ENCODE results near the gene ELMOD3. TPM values are rescaled to one million over a fixed set of nuclear protein-coding genes. Genes with fewer than 3 reads are reported as not detected.

Gene ELMOD3
- total RNA-seq, 4 donors from 2014 or later: 15.9 to 31.7 (median 25.0) TPM

DNA sequence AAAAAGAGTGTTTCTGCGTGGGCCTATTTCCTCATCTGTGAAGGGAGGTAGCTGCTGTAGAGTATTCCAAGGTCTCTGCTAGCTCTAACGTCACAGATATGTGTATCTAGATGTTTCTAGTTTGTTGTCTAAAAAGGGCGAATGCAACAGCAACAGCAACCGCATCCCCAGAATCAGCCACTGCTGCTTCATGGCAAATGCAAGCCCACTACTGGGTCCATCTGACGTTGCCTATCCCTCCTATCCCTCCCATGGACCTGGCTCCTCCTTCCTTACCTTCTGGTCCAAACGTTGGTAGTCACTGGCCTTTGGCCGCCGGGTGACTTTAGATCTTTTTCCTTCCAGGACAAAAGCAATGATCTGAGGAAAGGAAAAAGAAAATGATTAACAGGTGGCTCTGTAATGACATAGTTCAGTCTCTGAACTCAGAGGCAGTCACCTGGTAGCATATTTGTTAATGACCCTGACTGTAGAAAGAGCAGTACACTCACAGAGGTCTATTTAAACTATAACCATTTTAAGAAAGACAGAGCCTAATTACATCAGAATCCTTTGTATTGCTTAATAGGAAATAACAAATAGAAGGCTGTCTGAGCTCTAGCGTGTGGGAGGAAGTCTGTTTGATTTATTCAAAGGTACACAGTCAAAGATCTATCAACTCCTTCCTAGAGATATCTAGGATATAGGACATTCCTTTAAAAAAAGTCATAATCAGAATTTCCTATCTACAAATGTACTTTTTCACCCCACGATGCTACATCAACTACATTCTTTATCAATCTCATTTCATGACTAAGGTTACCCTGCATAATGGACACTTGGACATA lies 29.7 kb upstream of the ELMOD3 start:
- TF ChIP-seq, protein P1, sequence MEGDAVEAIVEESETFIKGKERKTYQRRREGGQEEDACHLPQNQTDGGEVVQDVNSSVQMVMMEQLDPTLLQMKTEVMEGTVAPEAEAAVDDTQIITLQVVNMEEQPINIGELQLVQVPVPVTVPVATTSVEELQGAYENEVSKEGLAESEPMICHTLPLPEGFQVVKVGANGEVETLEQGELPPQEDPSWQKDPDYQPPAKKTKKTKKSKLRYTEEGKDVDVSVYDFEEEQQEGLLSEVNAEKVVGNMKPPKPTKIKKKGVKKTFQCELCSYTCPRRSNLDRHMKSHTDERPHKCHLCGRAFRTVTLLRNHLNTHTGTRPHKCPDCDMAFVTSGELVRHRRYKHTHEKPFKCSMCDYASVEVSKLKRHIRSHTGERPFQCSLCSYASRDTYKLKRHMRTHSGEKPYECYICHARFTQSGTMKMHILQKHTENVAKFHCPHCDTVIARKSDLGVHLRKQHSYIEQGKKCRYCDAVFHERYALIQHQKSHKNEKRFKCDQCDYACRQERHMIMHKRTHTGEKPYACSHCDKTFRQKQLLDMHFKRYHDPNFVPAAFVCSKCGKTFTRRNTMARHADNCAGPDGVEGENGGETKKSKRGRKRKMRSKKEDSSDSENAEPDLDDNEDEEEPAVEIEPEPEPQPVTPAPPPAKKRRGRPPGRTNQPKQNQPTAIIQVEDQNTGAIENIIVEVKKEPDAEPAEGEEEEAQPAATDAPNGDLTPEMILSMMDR (IDR thresholded peaks at IDR 0.05 in 4 of 5, conservative IDR thresholded peaks at IDR 0.05 in 1 of 5): no peak
- no peak for TF ChIP-seq POLR2A (IDR thresholded peaks at IDR 0.05)
- Histone ChIP-seq H3K4me1 (peaks cover 32 to 34% of the 10 kb centered on the region in 2 donors), H3K27me3 (no peaks in the 10 kb centered on the region), H3K9me3 (no peaks in the 10 kb centered on the region), H3K4me3 (peak overlapping the region; percentile 74 to 99 (median 81)), H3K36me3 (peaks cover 0 to 51% of the 10 kb centered on the region in 2 donors), H3K27ac (peak overlapping the region in 1 of 4 donors; percentile 9)
- intact Hi-C loops (cut with DNase I; ENCODE audit: low total_unique reads): no loop called here
- ATAC-seq: no peak
- DNase-seq: no peak
- in situ Hi-C loops (cut with MboI; ENCODE audit: low sequenced_read_pairs in 4 of 4): no loop called here

DNA sequence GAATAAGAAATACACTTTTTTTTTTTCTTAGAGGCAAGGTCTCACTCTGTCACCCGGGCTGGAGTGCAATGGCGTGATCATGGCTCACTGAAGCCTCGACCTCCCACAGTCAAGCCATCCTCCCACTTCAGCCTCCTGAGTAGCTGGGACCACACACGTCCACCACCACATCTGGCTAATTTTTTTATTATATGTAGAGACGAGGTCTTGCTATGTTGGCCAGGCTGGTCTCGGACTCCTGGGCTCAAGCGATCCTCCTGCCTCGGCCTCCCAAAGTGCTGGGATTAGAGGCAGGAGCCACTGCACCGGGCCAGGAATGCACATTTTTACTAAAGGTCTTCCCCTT lies 29.1 kb upstream of the ELMOD3 start:
- in situ Hi-C loops (cut with MboI; ENCODE audit: low sequenced_read_pairs in 4 of 4): no loop called here
- Histone ChIP-seq H3K27ac (peak overlapping the region in 1 of 4 donors; percentile 9), H3K4me1 (peaks cover 32 to 34% of the 10 kb centered on the region in 2 donors)

GRCh38 chr2:85326406-85327159 lies 28.0 kb upstream of the ELMOD3 start:
- intact Hi-C loops (cut with DNase I; ENCODE audit: low total_unique reads): no loop called here
- H3K4me1 ChIP-seq: peaks cover 32 to 34% of the 10 kb centered on the region in 2 donors
- in situ Hi-C loops (cut with MboI; ENCODE audit: low sequenced_read_pairs in 4 of 4): no loop called here
- peak overlapping the region; percentile 90 to 98 (median 94) for H3K27ac ChIP-seq
- peaks cover 0 to 34% of the 10 kb centered on the region in 2 donors for H3K36me3 ChIP-seq
- peak overlapping the region; percentile 74 to 99 (median 81) for H3K4me3 ChIP-seq
- no peaks in the 10 kb centered on the region for H3K9me3 ChIP-seq
- ATAC-seq (no peak), DNase-seq (no peak)
- H3K27me3 ChIP-seq: no peaks in the 10 kb centered on the region
- TF ChIP-seq, protein P1 (IDR thresholded peaks at IDR 0.05 in 4 of 5, conservative IDR thresholded peaks at IDR 0.05 in 1 of 5): no peak
- no peak for TF ChIP-seq POLR2A (IDR thresholded peaks at IDR 0.05)

More for the DNA sequence above, 29.1 kb upstream of the ELMOD3 start:
- Histone ChIP-seq H3K9me3 (no peaks in the 10 kb centered on the region), H3K27me3 (no peaks in the 10 kb centered on the region), H3K36me3 (peaks cover 0 to 45% of the 10 kb centered on the region in 2 donors), H3K4me3 (peak overlapping the region; percentile 74 to 99 (median 81))
- intact Hi-C loops (cut with DNase I; ENCODE audit: low total_unique reads): no loop called here
- TF ChIP-seq POLR2A (IDR thresholded peaks at IDR 0.05): no peak
- no peak for ATAC-seq
- DNase-seq: no peak

DNA sequence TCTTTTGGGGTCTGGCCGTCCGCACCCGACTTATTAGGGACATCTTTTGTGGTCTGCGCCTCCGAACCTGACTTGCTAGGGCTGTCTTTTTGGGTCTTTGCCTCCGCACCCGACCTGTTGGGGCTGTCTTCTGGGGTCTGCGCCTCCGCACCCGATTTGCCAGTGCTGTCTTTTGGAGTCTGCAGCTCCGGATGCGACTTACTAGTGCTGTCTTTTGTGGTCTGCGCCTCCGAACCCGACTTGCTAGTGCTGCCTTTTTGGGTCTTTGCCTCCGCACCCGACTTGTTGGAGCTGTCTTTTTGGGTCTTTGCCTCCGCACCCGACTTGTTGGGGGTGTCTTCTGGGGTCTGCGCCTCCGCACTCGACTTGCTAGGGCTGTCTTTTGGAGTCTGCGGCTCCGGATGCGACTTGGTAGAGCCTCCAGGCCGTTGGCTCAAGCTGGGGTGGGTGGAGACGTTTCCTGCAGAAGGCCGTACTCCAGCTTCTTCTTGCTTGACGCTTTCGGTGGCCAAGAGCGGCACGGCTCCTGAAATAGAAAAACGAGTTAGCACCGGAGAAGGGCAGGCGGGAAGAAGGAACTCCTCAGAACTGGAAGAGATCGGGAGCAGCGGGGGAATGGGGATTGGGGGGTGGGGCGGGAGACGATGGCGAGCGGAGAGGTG lies 27.3 kb upstream of the ELMOD3 start:
- peak overlapping the region; percentile 90 to 98 (median 94) for H3K27ac ChIP-seq
- in situ Hi-C loops (cut with MboI; ENCODE audit: low sequenced_read_pairs in 4 of 4) (no loop called here), intact Hi-C loops (cut with DNase I; ENCODE audit: low total_unique reads) (no loop called here)
- no peak for TF ChIP-seq POLR2A (IDR thresholded peaks at IDR 0.05)
- TF ChIP-seq, protein P1 (IDR thresholded peaks at IDR 0.05 in 4 of 5, conservative IDR thresholded peaks at IDR 0.05 in 1 of 5): no peak
- DNase-seq (peak; percentile 27 to 31), ATAC-seq (peak; percentile 40 to 43)
- peaks cover 32 to 34% of the 10 kb centered on the region in 2 donors for H3K4me1 ChIP-seq
- no peaks in the 10 kb centered on the region for H3K27me3 ChIP-seq
- H3K36me3 ChIP-seq: peaks cover 0 to 28% of the 10 kb centered on the region in 2 donors
- peak overlapping the region; percentile 74 to 99 (median 81) for H3K4me3 ChIP-seq
- no peaks in the 10 kb centered on the region for H3K9me3 ChIP-seq
